ENCODE measurements around the gene GRAP. TPM values are rescaled to one million over a fixed set of nuclear protein-coding genes. Genes with fewer than 3 reads are reported as not detected.
A peak's percentile ranks its signal among the peaks of the same experiment; 100 is the strongest.
"Not testable (repeated sequence)": the region's sequence is repeated elsewhere in the genome, so short reads cannot be mapped to it uniquely, and the experiment has no call there.

Gene GRAP
- total RNA-seq, 4 donors from 2014 or later, result 5.5 to 19.8 (median 10.5) TPM

DNA sequence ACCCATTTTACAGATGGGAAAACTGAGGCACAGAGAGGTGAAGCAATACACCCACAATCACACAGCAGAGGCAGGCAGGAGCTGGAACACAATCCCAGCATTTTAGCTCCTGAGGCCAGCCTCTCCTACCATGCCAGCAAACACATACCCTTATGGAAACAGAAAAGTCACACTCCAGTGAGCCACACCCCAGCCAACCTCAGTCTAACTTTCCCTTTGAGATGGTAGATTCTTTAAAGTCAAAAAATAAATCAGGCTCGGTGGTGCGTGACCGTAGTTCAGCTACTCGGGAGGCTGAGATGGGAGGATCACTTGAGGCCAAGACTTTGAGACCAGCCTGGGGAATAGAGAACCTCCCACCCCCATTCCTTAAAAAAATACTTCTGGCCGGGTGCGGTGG is 10.6 kb downstream of the GRAP start:
- H3K9me3 ChIP-seq; H3K27ac ChIP-seq; intact Hi-C loops (cut with DNase I); H3K36me3 ChIP-seq; DNase-seq; H3K4me3 ChIP-seq (replicated peaks in 1 of 3); H3K4me1 ChIP-seq; H3K27me3 ChIP-seq: not testable (repeated sequence)
- WGBS, 2 donors, result no CpG with 5 or more reads among the region's 6 CpGs

DNA sequence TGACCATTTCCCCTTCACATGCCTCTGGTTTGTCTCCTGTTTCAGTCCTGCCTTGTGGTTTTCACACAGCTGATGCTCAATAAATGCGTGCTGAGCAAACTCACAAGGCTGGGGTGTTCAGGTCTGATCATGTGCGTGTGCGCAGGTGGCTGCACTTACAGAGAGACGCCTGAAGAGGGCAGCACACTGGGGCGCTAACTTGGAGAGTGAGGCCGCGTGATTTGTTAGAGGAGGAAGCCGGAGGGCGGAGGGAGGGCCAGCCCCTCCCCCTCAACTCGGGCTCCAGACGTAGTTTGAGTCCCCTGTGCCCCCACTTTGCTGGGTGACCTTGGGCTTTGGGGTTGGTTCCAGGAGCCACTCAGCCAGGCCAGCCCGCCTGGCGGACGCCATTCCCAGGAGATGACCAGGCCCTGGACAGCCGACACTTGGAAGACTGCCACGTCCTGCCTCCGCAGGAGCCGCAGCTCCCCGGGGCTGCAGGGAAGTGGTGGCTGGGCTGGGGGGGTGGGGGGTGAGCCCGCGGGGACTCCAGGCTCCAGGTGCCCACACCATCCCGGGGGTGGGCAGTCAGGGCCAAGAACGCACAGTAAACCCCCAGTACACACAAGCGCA is 14.3 kb downstream of the GRAP start:
- DNase-seq; H3K27me3 ChIP-seq; H3K9me3 ChIP-seq; H3K36me3 ChIP-seq; intact Hi-C loops (cut with DNase I); H3K4me1 ChIP-seq; H3K27ac ChIP-seq; H3K4me3 ChIP-seq (replicated peaks in 1 of 3): not testable (repeated sequence)
- whole genome bisulfite sequencing, 2 donors, result no CpG with 5 or more reads among the region's 24 CpGs

DNA sequence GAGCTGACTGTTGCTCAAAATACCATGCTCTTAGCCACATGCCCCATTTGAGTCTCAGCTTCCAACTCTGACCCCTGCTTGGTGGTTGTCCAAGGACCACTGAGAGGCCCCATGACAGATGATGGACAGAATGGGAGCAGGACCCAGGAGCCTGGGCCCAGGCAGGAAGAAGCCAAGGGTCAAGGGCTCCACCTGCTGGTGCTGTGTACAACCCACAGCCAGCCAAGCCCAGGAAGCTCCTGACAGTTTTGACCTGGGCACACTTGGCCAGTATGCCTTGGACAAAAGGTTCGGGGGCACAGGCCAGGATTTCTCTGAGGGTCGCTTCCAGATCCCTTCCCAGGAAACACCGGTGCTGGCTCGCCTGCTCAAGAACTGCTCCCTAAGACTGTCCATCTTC is 15.0 kb downstream of the GRAP start:
- H3K36me3 ChIP-seq; intact Hi-C loops (cut with DNase I); H3K27ac ChIP-seq; H3K4me1 ChIP-seq; H3K9me3 ChIP-seq; H3K4me3 ChIP-seq (replicated peaks in 1 of 3); H3K27me3 ChIP-seq: not testable (repeated sequence)
- no CpG with 5 or more reads among the region's 4 CpGs for whole genome bisulfite sequencing, 2 donors
- DNase-seq, result peak; percentile 78 to 80
- TF ChIP-seq, protein P1, sequence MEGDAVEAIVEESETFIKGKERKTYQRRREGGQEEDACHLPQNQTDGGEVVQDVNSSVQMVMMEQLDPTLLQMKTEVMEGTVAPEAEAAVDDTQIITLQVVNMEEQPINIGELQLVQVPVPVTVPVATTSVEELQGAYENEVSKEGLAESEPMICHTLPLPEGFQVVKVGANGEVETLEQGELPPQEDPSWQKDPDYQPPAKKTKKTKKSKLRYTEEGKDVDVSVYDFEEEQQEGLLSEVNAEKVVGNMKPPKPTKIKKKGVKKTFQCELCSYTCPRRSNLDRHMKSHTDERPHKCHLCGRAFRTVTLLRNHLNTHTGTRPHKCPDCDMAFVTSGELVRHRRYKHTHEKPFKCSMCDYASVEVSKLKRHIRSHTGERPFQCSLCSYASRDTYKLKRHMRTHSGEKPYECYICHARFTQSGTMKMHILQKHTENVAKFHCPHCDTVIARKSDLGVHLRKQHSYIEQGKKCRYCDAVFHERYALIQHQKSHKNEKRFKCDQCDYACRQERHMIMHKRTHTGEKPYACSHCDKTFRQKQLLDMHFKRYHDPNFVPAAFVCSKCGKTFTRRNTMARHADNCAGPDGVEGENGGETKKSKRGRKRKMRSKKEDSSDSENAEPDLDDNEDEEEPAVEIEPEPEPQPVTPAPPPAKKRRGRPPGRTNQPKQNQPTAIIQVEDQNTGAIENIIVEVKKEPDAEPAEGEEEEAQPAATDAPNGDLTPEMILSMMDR (IDR thresholded peaks at IDR 0.05), result peak in 2 of 6 experiments; percentile 11 to 43

DNA sequence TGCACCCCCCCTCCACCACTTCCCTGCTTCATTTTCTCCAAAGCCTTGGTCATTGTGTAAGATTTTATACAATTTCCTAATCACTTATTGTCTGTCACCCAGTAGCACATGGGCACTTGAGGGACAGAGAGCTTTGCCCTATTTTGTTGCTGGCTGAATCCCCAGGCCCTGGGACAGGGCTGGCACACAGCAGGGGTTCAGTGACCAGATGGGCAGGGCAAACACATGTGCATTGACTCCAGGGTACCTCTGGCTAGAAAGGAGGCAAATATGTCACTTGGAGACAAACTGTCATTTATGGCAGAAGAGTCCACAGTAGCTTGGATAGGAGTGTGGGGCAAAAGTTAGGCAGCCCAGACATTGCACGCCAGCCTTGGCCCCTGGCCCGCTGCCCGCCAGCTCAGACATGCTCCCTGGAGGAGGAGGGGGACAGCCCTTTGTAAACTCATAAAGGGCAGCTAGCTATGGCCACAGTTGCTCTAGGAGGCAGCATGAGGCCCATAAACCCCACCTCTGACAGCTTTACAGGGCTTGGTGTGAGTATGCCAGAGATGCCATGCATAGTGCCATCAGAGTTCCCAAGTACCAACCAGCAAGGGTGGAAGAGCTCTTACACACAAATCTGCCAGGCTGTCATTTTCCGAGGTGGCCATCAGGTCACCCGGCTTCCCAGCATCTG is 15.8 kb downstream of the GRAP start:
- H3K9me3 ChIP-seq; H3K4me3 ChIP-seq (replicated peaks in 1 of 3); H3K27me3 ChIP-seq; intact Hi-C loops (cut with DNase I); H3K4me1 ChIP-seq; DNase-seq; H3K27ac ChIP-seq; H3K36me3 ChIP-seq: not testable (repeated sequence)
- no CpG with 5 or more reads among the region's 5 CpGs for WGBS, 2 donors

DNA sequence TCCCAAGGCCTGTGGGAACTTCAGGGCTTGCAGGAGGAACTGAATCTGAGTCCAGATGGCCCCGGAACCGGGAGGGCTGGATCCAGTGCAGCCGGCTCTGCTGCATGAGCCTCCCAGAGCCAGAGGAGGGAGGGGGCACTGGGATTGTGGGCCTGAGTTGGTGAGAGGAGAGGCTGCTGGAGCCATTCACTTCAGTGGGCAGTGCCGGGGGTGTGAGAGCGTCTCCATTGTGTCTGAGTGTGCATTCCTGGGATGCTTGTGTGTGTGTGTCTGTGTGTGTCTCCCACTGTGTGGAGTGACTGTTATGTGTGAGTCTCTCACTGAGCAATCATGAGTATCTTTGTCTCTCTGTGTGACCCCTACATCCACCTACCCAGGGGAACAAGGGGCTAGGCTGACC is 17.0 kb downstream of the GRAP start:
- H3K27ac ChIP-seq; H3K4me1 ChIP-seq; H3K36me3 ChIP-seq; H3K9me3 ChIP-seq; H3K27me3 ChIP-seq; H3K4me3 ChIP-seq (replicated peaks in 1 of 3); DNase-seq: not testable (repeated sequence)
- WGBS, 2 donors, result no CpG with 5 or more reads among the region's 5 CpGs
- intact Hi-C loops (cut with DNase I), result loop anchor here (10.0 kb wide), 1 partner anchor 65 kb away; no protein-coding TSS in a partner anchor

DNA sequence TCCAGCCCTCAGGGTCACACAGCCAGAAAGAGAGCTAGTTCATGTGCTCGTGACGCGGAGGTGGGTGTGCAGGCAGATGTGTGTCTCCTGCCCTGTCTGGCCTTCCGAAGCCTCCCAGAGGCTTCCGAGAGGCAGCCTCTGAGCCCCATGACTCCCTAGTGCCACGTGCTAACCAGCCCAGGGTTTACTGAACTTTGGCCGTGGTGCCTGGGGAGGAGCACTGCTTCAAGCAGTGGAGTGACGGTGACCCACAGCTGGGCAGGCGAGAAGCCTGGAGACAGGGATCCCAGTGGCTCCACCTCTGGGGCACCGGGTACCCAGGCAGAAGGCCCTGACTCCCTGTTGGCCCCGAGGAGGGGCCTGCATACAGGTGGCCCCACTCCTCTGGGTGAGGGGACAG is 18.1 kb downstream of the GRAP start:
- not testable (repeated sequence) for DNase-seq; H3K36me3 ChIP-seq; H3K4me1 ChIP-seq; H3K27ac ChIP-seq; H3K4me3 ChIP-seq (replicated peaks in 1 of 3); H3K9me3 ChIP-seq; H3K27me3 ChIP-seq
- intact Hi-C loops (cut with DNase I), result loop anchor here (10.0 kb wide), 1 partner anchor 64 kb away; no protein-coding TSS in a partner anchor
- WGBS, 2 donors, result no CpG with 5 or more reads among the region's 11 CpGs

DNA sequence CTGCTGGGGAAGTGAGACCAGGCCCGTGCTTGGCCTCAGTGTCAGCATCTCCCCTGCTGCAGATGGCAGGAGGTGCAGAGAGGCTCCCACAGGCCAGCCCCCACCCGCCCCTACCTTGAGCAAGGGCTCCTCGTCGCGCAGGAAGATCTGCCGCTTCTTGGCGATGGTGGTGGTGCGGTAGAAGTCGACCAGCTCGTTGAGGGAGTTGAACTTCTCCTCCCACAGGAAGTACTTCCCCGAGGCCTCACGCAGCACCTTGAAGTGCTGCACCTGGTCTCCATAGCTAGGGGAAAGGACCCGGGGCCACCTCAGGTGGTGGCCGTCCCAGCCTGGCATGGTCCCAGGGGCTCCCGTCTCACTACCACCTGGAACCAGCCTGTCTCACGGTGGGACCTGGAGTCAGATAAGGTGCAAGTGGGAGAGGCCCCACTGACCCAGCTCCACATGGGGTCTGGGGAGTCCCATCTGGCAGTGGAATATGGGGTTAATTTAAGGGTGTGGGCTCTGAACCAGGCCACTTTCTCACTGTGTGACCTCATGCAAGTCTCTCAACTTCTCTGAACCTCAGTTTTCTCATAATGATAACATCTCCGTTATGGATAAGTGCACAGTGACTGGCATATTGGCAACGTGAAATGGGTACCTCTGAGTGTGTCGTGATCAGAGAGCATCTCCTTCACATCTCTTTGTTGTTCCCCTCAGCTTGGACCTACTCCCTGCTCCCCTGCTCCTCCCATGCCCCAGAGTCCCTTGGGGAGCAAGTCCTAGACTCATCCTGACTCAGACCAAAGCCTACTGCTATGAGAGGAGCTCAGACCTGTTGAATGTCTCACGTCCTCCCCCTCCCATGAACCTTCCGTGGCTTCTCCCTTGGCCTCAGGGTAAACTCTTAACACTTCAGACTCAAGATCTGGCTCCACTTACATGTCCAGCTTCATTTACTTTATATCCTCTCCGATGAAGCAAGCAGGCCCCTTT is 22.4 kb downstream of the GRAP start:
- intact Hi-C loops (cut with DNase I), result loop anchor here (10.0 kb wide), 1 partner anchor 60 kb away; no protein-coding TSS in a partner anchor
- H3K4me1 ChIP-seq, result peaks cover 0 to 4% of the 10 kb centered on the region in 2 donors
- H3K4me3 ChIP-seq (replicated peaks in 1 of 3), result no peak overlapping the region
- no peak overlapping the region for H3K27ac ChIP-seq
- no peaks in the 10 kb centered on the region for H3K27me3 ChIP-seq
- 79 to 86% methylated on average over 22 of the region's 22 CpGs for WGBS, 2 donors
- DNase-seq, result no peak
- no peaks in the 10 kb centered on the region for H3K9me3 ChIP-seq
- TF ChIP-seq, protein P1 (IDR thresholded peaks at IDR 0.05), result no peak
- TF ChIP-seq POLR2A (IDR thresholded peaks at IDR 0.05), result no peak
- no peaks in the 10 kb centered on the region for H3K36me3 ChIP-seq
